IPS-NIHi11 (cell line): ENCODE data around the gene G6PD.

Experiments used
- DNase-seq: peaks from one replicate; pipeline ENCODE4 v3.0.0; 2012; ENCODE audit warnings: mixed read lengths, low spot score

Gene G6PD

DNA sequence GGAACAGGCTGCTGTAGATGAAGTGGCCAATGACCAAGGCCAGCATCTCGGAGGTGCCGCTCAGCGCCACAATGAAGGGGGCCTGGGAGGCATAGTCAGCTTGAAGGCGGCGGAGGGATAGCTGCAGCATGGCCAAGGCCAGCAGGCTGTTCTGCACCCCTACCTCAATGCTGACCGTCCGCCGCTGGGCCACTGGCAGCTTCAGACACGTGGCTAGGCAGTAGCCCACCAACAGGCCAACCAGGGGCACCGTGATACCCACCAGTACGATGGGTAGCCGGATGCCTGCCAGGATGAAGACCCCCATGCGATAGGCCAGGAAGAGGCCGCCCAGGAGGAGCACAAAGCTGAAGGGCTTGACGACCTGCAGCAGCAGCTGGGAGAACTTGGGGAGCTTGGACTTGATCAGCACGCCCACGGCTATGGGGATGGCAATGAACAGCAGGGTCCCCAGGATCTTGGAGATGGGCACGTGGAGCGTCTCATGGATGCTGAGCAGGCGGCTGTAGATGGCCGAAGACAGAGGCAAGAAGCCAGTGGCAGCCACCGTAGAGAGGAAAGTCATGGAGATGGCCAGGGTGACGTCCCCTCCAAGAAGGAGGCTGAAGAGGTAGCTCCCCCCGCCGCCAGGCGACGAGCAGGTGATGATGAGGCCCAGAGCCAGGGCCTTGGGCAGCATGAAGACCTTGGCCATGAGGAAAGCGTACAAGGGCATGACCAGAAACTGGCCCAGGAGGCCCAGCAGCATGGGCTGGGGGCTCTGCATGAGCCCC, 58.9 kb downstream of the G6PD start:
- DNase-seq: no peak

DNA sequence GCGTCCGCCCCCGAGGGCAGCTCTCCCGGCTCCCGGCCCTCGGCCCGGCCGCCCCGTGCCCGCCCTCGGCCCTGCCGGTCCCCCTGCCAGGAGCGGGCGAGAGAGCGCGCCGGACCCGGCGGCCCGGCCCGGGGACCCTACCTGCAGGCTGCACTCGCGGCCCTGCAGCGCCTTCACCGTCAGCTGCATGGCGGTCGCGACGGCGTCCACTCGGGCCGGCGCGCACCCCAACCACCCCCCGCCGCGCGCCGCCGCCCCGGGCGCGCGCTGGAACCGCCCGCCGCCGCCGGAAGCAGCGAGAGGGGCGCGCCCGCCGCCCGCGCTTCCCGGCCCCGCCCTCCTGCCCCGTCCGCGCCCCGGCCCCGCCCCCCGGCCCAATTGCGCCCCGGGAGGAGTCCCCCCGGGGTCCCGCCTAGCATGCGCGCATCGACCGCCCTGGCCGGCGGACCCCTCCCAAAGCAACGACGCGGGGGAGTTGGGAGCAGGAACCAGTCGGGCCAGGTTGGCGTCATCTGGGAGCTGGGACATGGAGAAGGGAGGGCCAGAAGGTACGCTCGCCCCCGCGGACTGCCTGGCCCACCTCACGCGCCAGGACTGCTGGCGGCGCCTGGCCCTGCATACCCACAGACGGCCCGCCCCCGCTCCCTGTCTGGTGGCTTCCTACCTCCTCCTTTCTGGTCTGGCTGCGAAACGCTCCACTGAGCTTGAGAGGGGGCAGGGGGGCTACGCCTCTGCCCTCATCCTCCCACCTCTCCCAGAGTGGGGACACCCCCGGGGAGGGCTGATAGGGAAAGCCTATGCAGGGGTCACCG, 60.0 kb downstream of the G6PD start, which contains the start of gene UBL4A:
TSS of gene UBL4A (minus strand) at position 220 of the 812 bp plus-strand sequence. CDS start at position 189, 31 bp downstream.
- DNase-seq: peak; percentile 64

DNA sequence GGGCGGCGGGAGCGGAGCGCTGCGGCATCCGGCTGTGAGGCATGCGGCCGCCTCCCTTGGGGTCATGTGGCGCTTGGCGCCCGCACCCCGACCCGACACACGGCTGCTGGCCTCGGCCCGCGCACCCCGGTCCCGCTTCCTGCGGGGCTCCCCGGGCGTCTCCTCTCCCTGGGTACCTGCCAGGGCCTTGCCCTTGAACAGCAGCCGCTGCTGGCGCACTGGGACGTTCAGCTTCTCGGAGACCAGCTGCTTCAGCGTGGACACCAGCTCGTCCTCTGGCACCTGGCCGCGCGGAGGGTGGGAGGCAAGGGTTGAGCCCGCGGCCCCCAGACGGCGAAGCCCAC, 60.6 kb downstream of the G6PD start:
- DNase-seq: no peak

DNA sequence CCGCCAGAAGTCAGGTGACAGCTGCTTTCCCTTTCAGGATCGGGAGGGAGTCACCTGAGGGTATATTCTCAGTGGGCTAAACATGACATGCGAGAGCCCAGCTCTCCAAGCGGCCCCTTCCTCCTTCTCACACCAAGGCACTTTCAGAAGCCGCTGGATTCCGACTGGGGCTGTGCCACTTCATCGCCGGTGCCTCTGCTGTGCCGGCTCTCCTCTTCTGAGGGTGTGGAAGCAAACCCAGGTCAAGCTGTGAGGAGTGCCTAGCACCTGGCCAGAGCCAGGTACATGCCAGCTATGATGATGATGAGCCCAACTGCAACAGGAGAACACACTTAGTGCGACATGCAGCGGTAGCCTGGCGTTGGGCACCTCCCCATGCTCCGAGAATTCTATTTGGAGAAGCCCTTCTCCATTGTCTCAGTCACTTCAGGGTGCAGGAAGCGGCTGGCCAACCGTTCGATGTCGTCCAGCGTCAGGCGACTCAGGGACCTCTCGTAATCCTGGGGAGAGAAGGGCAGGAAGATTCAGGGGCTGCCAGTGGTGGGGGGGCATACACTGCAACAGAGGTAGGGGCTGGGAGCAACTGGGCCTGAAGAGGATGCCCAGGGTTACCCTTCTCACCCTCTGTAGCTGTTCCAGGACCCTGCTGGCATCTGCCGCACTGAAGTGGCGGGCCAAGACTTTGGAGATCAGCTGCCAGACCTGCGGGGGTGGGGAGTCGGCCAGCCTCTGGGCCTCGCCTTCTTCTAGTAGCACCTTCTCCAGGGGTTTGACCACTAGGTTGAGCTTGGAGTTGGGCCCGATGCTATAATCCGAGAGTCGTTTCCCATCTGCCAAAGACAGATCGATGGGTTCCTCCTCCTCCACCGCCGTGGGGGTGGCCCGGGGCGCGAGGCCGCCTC, 61.2 kb downstream of the G6PD start:
- DNase-seq: no peak

DNA sequence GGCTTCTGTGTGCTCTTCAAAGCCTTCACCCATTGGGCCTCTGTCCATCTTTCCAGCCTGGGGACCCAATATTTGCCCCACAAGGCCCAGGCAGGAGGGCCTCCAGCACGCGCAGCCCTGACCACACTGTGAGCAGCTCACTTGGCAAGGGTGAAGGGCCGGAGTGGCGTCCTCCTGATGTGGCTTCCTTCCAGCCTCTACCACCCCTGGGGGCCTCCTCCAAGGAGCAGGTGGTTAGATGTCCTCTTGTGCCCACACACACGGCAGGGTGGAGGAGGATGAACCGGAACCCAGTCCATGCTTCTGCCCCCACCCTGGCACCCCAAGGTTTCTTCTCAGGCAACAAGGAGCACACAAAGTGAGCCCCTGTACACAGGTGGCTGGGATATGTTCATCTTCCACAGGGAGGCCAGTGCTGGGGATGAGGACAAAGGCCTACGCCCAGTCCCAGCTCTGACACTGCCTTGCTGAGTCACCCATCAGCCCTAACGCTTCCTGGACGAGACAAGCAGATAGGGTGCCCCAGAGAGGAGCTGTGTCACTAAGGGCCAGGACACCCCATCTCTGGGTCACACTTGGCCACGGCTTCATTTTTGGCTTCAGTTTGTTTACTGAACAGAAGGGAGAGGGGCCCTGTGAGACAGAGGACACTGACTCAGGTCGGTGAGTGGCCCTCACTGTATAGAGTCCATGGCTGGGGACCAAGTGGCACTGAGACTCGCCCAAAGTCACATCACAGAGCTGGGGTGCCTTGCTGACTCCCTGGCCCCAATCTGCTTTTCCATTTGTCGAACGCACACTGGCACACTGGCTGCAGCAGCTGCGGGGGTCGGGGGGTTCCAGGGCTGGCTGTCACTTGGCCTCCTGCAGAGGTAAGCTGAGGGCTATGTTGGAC, 62.1 kb downstream of the G6PD start:
- no peak for DNase-seq

DNA sequence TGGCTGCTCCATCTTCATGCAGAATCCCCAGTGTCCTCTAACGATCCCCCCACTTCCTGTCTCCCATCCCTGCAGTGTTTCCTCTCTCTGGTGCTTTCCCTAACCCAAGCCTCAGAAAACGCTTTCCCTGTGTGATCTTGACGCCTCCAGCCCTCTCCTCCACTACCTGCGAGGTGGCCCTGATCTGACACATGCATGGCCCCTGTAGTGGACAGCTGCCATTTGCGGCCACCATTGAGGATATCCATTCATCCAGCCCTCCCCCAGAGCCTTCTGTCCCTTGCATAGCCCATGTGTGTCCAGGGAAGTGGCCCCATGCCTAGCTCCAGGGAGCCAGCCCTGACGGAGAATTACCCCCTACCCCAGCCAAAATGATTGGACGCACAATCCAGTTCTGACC, 63.3 kb downstream of the G6PD start:
- no peak for DNase-seq

DNA sequence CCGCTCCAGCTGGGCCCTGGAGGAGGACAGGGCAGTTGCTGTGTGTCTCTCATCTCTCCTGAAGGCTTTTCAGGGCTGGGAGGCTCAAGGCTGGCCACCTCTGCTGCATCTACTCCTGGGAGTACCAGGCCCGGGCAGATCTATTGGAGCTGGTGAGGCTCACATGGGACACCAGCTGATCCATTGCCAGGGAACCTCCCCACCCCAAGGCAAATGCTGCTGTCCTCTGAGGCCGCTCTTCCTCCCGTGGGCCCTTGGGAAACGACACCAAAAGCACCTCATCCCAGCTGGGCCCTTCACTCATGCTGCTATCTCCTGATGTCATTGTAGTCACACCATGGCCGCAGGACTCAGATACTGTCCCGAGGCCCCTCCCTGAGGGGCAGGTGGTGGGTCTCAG, 63.9 kb downstream of the G6PD start:
- DNase-seq: no peak

DNA sequence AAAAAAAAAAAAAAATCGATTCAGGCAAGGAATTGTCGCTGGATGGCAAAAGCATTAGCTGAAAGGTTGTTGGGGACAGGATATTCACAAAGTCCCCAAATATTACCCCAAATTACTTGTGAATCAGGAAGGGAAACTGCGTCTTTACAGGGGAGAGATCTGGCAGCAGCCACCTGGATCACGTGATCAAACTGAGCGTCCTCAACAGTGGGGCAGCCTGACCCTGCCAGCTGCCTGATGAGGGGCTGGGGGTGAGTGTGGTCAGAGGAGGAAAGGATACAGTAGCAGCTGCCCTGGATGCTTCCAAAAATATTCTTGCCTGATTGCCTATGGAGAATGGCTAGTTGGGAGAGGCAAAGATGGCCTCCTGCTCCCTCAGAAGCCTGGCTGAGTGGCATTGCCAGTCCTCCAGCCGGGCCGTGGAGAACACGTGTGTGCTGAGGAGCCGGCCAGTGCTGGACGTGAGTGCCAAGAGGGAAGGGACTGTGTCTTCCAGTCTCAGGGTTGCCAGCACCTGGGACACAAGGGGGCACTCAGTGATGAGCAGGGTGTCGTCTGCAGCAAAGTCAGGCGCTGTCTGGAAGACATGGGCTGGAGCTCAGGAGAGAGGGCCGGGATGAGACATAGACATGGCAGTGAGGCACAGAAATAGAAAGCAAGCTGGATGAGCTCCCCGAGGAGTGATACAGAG, 64.6 kb downstream of the G6PD start:
- DNase-seq: no peak
